ENCODE measurements around the gene MARVELD2.

MARVELD2 gene

GRCh38 chr5:69493396-69494133, 78.6 kb downstream of the MARVELD2 start (continued):
- no peak for TF ChIP-seq PRDM2 (tag by site-specific recombination; IDR thresholded peaks at IDR 0.05; ENCODE audit: borderline replicate concordance)
- no peak for TF ChIP-seq ZNF214 (tag by site-specific recombination; IDR thresholded peaks at IDR 0.05; ENCODE audit: borderline replicate concordance)
- no peak for TF ChIP-seq MEIS1 (CRISPR knock-in tag; IDR thresholded peaks at IDR 0.05; ENCODE audit: borderline replicate concordance)
- TF ChIP-seq REPIN1 (tag by site-specific recombination; IDR thresholded peaks at IDR 0.05; ENCODE audit: low read depth) = no peak
- no peak for TF ChIP-seq ZNF223 (tag by site-specific recombination; IDR thresholded peaks at IDR 0.05)
- no peak; the same call in none of the 2 replicates for TF ChIP-seq ZBTB10 (tag by site-specific recombination; IDR thresholded peaks at IDR 0.05)
- peak; percentile 51; the same call in 1 of the 2 replicates for TF ChIP-seq ZNF596 (tag by site-specific recombination; IDR thresholded peaks at IDR 0.05)
- TF ChIP-seq ZNF311 (tag by site-specific recombination; IDR thresholded peaks at IDR 0.05; ENCODE audit: borderline replicate concordance) = no peak
- no peak for TF ChIP-seq ZNF248 (tag by site-specific recombination; IDR thresholded peaks at IDR 0.05)
- TF ChIP-seq ZNF645 (tag by site-specific recombination; IDR thresholded peaks at IDR 0.05) = no peak
- TF ChIP-seq GLIS1 (tag by site-specific recombination; IDR thresholded peaks at IDR 0.05) = peak; percentile 17; the same call in 1 of the 2 replicates
- peak; percentile 57; the same call in 1 of the 2 replicates for TF ChIP-seq ZBTB20 (tag by site-specific recombination; IDR thresholded peaks at IDR 0.05)
- no peak for TF ChIP-seq ZNF341 (tag by site-specific recombination; IDR thresholded peaks at IDR 0.05; ENCODE audit: low read depth)
- no peak for TF ChIP-seq ZNF837 (tag by site-specific recombination; IDR thresholded peaks at IDR 0.05)
- TF ChIP-seq ZNF16 (tag by site-specific recombination; IDR thresholded peaks at IDR 0.05; ENCODE audit: low read depth) = no peak
- TF ChIP-seq PATZ1 (tag by site-specific recombination; IDR thresholded peaks at IDR 0.05) = peak; percentile 57
- peak; percentile 54; the same call in 1 of the 2 replicates for TF ChIP-seq KLF8 (tag by site-specific recombination; IDR thresholded peaks at IDR 0.05)
- TF ChIP-seq GLI4 (tag by site-specific recombination; IDR thresholded peaks at IDR 0.05) = no peak
- TF ChIP-seq ZNF114 (tag by site-specific recombination; IDR thresholded peaks at IDR 0.05) = no peak
- no peak for TF ChIP-seq ZNF560 (tag by site-specific recombination; IDR thresholded peaks at IDR 0.05; ENCODE audit: borderline replicate concordance)
- no peak for TF ChIP-seq ZNF544 (tag by site-specific recombination; IDR thresholded peaks at IDR 0.05)
- no peak for TF ChIP-seq ZNF202 (tag by site-specific recombination; IDR thresholded peaks at IDR 0.05; ENCODE audit: borderline replicate concordance)
- no peak for TF ChIP-seq ELK4 (IDR thresholded peaks at IDR 0.05; ENCODE audit: borderline replicate concordance, low read depth, low read length)
- no peak for TF ChIP-seq ZNF621 (tag by site-specific recombination; IDR thresholded peaks at IDR 0.05)

All from HEK293 (cell line).